Inferior parietal cortex (tissue), 1 donor: Measurements from ENCODE around the gene PTPN11.
"Not testable (repeated sequence)": the region's sequence is repeated elsewhere in the genome, so short reads cannot be mapped to it uniquely, and the experiment has no call there.

ENCODE experiments used
- DNase-seq: peaks from one replicate; pipeline ENCODE4 v3.0.0-alpha.2; 2016; ENCODE audit errors: extremely low spot score

Gene PTPN11

GRCh38 chr12:112418608-112419296 is at the start of gene PTPN11:
TSS of gene PTPN11 (plus strand) at chr12:112418947. CDS start at chr12:112419112, 165 bp downstream.
- DNase-seq, result peak; percentile 72

DNA sequence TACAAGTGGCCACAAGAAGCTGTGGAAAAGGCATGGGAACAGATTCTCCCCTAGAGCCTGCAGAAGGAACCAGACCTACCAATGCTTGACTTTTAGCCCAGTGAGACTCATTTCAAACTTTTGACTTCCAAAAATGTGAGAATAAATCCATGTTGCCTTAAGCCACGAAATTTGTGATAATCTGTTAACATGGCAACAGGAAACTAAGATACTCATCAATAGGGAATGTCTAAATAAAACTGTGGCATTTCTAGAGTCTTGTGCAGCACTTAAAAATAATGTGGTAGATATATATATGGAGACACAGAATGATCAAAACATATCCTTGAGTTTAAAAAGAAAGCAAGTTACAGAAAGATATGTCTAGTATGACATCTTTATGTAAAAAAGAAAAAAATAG is 48.5 kb upstream of the PTPN11 start:
- no peak for DNase-seq

DNA sequence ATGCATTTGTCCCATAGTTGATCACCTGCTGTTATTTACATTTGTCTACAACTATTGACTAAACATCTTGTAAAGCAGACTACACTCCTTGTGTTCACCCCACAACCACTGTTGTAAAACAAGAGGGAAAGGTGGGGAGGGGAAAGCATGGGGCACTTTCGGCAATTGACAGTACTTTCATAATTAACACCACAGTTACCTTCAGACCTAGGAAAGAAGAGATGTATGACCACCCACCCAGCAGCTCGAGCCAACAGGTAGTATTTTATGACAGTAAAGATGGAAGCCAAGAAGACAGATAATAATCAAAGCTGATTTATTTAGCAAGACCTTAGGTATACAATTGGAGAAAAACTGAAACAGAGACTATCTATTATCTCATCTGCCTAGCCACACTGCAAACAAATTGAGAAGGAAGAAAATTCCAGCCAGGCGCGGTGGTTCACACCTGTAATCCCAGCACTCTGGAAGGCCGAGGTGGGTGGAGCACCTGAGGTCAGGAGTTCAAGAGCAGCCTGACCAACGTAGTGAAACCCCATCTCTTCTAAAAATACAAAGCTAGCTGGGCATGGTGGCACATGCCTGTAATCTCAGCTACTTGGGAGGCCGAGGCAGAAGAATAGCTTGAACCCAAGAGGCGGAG is 47.8 kb upstream of the PTPN11 start:
- DNase-seq, result no peak

DNA sequence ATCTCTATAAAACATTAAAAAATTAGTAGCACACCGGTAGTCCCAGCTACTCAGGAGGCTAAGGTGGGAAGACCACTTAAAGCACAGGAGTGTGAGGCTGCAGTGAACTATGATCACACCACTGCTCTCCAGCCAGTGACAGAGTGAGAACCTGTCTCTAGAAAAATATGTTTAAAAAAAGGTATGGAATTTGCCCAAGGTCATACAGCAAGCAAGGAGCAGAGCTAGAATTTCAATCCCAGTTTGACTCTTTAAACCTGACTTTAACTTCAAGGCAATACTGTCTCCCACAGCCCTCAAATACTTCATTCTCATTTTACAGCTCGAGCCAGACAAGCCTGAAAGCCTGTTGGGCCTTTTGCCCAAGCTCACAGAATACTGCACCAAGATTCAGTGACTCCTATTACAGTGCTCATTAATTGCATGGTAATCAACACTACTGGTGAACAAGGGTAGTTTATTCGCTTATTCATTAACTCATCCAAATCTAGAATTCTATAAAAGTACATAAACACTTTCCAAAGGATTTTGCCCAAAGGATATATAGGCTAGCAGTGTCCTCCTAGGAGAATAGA is 44.5 kb upstream of the PTPN11 start:
- no peak for DNase-seq

GRCh38 chr12:112375105-112375504 is 43.6 kb upstream of the PTPN11 start:
- DNase-seq, result no peak

DNA sequence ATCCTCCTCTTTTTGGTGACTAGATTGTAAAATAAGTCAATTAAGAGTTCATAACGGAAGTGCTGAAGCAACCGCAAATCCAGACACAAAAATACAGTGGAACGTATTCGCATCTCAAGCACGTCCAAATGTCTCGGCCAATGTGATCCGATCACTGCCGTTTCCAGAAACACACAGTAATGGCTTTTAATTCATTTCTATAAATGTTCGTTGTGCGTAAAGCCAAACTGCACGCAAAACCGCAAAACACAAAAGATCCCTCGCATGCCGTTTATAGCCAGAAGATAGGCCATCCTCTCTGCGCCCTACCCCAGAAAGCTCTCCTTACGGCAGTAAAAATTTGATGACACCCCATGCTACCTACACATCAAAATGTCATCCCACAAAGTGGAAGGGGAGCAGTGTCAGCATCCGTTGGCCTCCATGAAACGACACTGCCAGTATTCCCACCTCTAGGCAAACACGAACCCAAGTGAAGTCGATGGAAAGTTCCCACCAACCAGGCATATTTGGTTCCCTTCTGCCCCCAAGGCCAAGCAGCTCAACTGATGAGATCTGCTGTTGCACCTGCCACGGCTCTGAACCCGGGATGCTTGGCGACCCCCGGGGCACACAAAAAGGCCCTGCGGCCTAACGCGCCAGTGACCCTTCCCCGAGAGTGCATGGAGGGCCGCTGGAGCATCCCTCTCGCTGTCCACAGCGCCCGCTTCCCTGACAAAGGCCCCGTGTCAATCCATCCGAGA is 37.9 kb upstream of the PTPN11 start:
- DNase-seq, result peak; percentile 32

DNA sequence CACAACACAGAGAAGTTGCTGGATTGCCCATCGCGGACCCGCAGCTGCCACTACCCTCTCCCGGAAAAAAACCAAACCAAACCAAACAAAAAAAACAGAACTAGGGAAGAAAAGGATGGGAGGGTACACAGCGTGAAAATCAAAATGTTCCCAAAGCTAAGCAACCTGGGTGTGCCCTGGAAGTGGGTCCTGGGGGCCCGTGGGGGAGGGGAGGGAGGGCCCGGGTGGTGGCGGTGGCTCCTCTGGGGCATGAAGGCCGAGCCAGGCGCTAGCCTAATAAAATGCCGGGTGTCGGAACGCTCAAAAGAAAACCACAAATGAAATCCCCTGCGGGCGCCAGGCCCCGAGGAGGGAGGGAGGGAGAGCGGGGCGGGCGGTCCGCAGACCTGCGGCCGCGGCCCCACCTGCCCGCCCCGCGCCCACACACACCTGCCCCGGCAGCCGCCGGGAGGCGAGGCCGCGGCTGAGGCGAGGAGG is 37.3 kb upstream of the PTPN11 start:
- DNase-seq, result no peak

- peak; percentile 94 for DNase-seq
Measured at GRCh38 chr12:112381883-112382796, 36.6 kb upstream of the PTPN11 start, which contains the start of gene HECTD4. TSS of gene HECTD4 (minus strand) at chr12:112382431. CDS start at chr12:112382128, 303 bp downstream.

GRCh38 chr12:112382866-112383265 is 35.9 kb upstream of the PTPN11 start:
- DNase-seq, result no peak

DNA sequence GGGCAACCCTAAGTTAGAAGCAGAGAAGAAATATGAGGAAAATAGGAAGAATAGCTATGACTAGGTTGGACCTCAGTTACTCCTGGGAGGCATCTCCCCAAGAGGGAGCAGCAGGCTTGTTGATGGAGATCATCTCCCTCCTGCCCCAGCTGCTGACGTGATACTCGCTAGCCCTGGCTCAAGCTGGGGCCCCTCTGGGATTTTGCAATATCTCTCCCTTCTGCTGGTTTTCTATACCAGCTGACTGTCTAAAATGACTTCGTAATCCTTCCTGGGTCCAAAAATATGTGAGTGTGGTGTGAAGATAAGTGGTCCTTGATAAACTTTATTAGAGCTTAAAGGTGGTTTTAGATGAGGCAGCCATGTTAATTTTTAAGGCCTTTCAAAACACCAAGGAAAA is 32.0 kb upstream of the PTPN11 start:
- no peak for DNase-seq

- DNase-seq, result no peak
Measured at GRCh38 chr12:112389228-112389627, 29.5 kb upstream of the PTPN11 start.

DNA sequence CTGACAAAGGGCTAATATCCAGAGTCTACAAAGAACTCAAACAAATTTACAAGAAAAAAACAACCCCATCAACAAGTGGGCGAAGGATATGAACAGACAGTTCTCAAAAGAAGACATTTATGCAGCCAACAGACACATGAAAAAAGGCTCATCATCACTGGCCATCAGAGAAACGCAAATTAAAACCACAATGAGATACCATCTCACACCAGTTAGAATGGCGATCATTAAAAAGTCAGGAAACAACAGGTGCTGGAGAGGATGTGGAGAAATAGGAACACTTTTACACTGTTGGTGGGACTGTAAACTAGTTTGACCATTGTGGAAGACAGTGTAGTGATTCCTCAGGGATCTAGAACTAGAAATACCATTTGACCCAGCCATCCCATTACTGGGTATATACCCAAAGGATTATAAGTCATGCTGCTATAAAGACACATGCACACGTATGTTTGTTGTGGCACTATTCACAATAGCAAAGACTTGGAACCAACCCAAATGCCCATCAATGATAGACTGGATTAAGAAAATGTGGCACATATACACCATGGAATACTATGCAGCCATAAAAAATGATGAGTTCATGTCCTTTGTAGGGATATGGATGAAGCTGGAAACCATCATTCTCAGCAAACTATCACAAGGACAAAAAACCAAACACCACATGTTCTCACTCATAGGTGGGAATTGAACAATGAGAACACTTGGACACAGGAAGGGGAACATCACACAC is 28.7 kb upstream of the PTPN11 start:
- not testable (repeated sequence) for DNase-seq

GRCh38 chr12:112393328-112393727 is 25.4 kb upstream of the PTPN11 start:
- no peak for DNase-seq

GRCh38 chr12:112401054-112401453 is 17.7 kb upstream of the PTPN11 start:
- no peak for DNase-seq

- DNase-seq, result no peak
Measured at GRCh38 chr12:112401903-112402498, 16.7 kb upstream of the PTPN11 start.

DNA sequence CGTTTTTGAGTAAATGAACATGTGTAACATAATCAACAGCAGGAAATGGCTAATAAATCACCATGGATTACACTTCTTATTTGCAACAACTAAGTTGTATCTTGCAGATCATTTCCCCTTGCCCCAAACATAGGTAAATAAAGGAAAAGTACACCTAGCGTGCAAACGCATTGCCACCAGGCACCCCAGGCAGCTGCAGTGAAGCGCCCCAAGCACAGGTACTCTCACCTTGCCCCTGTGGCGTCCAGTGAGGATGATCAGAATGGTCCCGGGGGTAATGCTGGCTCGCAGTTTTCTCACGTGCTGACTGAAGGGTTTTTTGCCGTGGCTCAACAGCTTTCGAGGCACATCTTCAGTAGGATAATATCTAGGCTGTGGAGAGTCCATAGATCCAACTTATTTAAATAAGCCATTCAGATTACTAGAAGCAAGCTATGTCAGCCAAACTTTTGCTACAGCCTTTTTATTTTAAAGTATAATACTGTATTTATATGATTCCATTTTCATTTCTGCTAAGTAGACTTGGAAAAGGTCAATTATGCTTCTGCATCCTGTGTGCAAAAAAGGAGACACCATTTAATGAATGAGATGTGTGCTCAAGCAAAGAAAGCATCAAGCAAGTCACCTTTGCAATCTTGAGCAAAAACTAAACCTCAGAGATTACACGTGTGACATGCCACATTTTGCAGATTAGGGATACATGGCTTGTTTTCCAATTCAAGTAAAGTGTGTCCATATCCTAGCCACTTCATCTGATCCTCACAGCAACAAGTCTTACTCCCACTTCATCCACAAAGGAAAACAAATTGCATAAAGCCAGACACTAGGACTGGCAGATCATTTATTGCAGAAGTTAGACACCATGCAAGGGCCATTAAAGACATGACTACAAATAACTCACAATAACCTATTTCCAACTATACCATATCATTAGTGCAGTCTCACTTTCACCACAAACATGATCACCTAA is 11.9 kb upstream of the PTPN11 start:
- DNase-seq, result no peak

- DNase-seq, result not testable (repeated sequence)
Measured at GRCh38 chr12:112407683-112408082, 11.1 kb upstream of the PTPN11 start.

DNA sequence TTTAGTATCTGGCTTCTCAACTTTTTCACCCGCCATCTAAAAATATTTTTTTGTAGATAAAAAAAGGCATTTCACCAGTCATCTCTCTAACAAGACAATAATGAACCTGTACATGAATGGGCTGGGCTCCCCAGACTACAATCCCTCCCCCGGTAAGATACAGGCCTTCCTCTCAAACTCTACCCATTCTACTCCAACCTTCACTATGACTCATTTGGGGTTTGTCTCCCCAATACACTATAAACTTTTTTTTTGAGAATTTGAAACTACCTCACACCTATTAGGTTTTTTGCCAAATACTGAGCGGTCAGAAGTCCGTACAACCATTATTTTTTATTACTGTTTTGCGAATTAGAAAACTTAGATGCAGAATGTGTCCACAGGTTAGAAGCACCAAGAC is 10.1 kb upstream of the PTPN11 start:
- DNase-seq, result no peak
